K562 (cell line): ENCODE data around the gene EGFL7. TPM values are rescaled to one million over a fixed set of nuclear protein-coding genes. Genes with fewer than 3 reads are reported as not detected.

Experiments
- ATF1 ChIP-seq, 2 experiments: fragments of 450-650 bp in 1 of 2; IDR thresholded peaks; 2 replicates each; pipeline ENCODE4 v1.6.1; 2016; ENCODE audit warnings: missing compliant biosample characterization in 1 of 2, missing genetic modification characterization in 1 of 2
- KDM4B ChIP-seq, 2 experiments: fragments of 450-650 bp in 1 of 2; sonication (generic) in 1 of 2; IDR thresholded peaks; 2 replicates each; pipeline ENCODE4 v1.6.1; 2016 to 2017; ENCODE audit warnings: borderline replicate concordance in 2 of 2, antibody characterized with exemption in 1 of 2, low read depth in 1 of 2, mild to moderate bottlenecking in 1 of 2
- KLF10 ChIP-seq: fragments of 250-450 bp; sonication (Bioruptor Pico); IDR thresholded peaks from 2 replicates; pipeline ENCODE4 v1.6.1; 2021; ENCODE audit warnings: matching md5 sums
- NCOA1 ChIP-seq: fragments of 450-650 bp; IDR thresholded peaks from 2 replicates; pipeline ENCODE4 v1.6.1; 2016; ENCODE audit warnings: low read depth
- NFE2L1 ChIP-seq: fragments of 450-650 bp; IDR thresholded peaks from 2 replicates; pipeline ENCODE4 v1.6.1; 2016; ENCODE audit warnings: missing genetic modification characterization, low read depth, mild to moderate bottlenecking, missing compliant biosample characterization, moderate library complexity, borderline replicate concordance
- NFYB ChIP-seq: IDR thresholded peaks from 2 replicates; pipeline ENCODE4 v1.6.1; 2011; ENCODE audit warnings: mild to moderate bottlenecking, moderate library complexity; ENCODE audit not compliant: insufficient read length; ENCODE audit errors: extremely low read depth
- PCBP1 ChIP-seq: fragments of 200-400 bp; formaldehyde crosslinking; IDR thresholded peaks from 2 replicates; pipeline ENCODE4 v1.6.1; 2018; ENCODE audit warnings: mild to moderate bottlenecking, low read depth, low read length; ENCODE audit not compliant: poor library complexity, severe bottlenecking
- POLR2AphosphoS2 ChIP-seq: IDR thresholded peaks from 2 replicates; pipeline ENCODE4 v1.6.1; 2012; ENCODE audit warnings: low read length, improper control_type of control experiment
- PURB ChIP-seq: sonication (generic); formaldehyde crosslinking; IDR thresholded peaks from 2 replicates; pipeline ENCODE4 v1.9.0; 2021; ENCODE audit warnings: low read depth, mild to moderate bottlenecking, missing genetic modification reagents
- SMARCA4 ChIP-seq: fragments of 450-650 bp; IDR thresholded peaks from 2 replicates; pipeline ENCODE4 v1.6.1; 2016
- SMC3 ChIP-seq: conservative IDR thresholded peaks from 2 replicates; pipeline ENCODE4 v1.6.1; 2011; ENCODE audit warnings: low read depth, low read length, improper control_type of control experiment; ENCODE audit not compliant: insufficient read depth
- SRSF1 ChIP-seq: fragments of 200-400 bp; formaldehyde crosslinking; IDR thresholded peaks from 2 replicates; pipeline ENCODE4 v1.6.1; 2017; ENCODE audit warnings: mild to moderate bottlenecking, low read depth, low read length, moderate library complexity
- SRSF3 ChIP-seq: fragments of 200-400 bp; formaldehyde crosslinking; IDR thresholded peaks from 2 replicates; pipeline ENCODE4 v1.6.1; 2016; ENCODE audit warnings: mild to moderate bottlenecking, low read length, moderate library complexity; ENCODE audit not compliant: insufficient read depth
- U2AF1 ChIP-seq: fragments of 200-400 bp; formaldehyde crosslinking; optimal IDR thresholded peaks from 2 replicates; pipeline ENCODE3; 2017; ENCODE audit warnings: mild to moderate bottlenecking, low read depth, low read length, moderate library complexity
- ZKSCAN8 ChIP-seq: fragments of 200-800 bp; sonication (Bioruptor generic); IDR thresholded peaks from 2 replicates; pipeline ENCODE4 v1.6.1; 2016; ENCODE audit warnings: missing genetic modification characterization, missing compliant biosample characterization
- ZNF121 ChIP-seq: sonication (generic); formaldehyde crosslinking; conservative IDR thresholded peaks from 2 replicates; pipeline ENCODE4 v1.8.0; 2022; ENCODE audit warnings: missing genetic modification reagents
- ZNF707 ChIP-seq: fragments of 250-450 bp; sonication (Bioruptor Pico); conservative IDR thresholded peaks from 2 replicates; pipeline ENCODE4 v1.8.0; 2022; ENCODE audit warnings: inconsistent platforms, mild to moderate bottlenecking, moderate library complexity
- ZNF75A ChIP-seq: fragments of 450-650 bp; formaldehyde crosslinking; IDR thresholded peaks from 2 replicates; pipeline ENCODE4 v1.4.0; 2020; ENCODE audit warnings: mild to moderate bottlenecking
- polyA plus RNA-seq, 8 experiments: library from polyadenylated mRNA; depleted of rRNA in 4 of 8; stranded (reverse) in 5 of 8; unstranded in 3 of 8; fragments of >200 nt; fragmentation: Nextera tagmentation in 2 of 8; fragmentation: Illumina TruSeq in 1 of 8; extraction: Ambion mirVana in 2 of 8; extraction: Trizol in 1 of 8; gene quantifications; 2 replicates each; pipeline versions ENCODE4 v1.2.1 to v1.2.3, GENCODE V29; 2011 to 2014; ENCODE audit warnings: inconsistent platforms in 1 of 8, missing spikeins in 1 of 8
- total RNA-seq, 7 experiments: library from RNA; depleted of rRNA in 6 of 7; stranded (reverse); fragments of >200 nt in 6 of 7; fragmentation: Illumina TruSeq in 2 of 7; extraction: Trizol in 2 of 7; gene quantifications; 2 replicates each; pipeline versions ENCODE4 v1.2.1 to v1.2.3, GENCODE V29; 2011 to 2021; ENCODE audit warnings: low replicate concordance in 1 of 7
- TF ChIP-seq, protein P1 (sequence below), 2 experiments: fragments of 450-650 bp; IDR thresholded peaks; 2 replicates each; pipeline ENCODE4 v1.6.1; 2016; ENCODE audit warnings: mild to moderate bottlenecking in 2 of 2, borderline replicate concordance in 1 of 2, low read depth in 1 of 2, moderate library complexity in 1 of 2
- TF ChIP-seq, protein P2 (sequence below): fragments of 250-450 bp; sonication (Bioruptor Pico); IDR thresholded peaks from 2 replicates; pipeline ENCODE4 v1.8.0; 2021; ENCODE audit warnings: borderline replicate concordance, mild to moderate bottlenecking, moderate library complexity; ENCODE audit not compliant: poor library complexity, severe bottlenecking

Gene EGFL7
- total and polyA plus RNA-seq, 9 of the 15 experiments (the other 6 are each of a cell fraction or from before 2014, with no cell fraction given) = 1.5 to 286 (median 55.5) TPM

DNA sequence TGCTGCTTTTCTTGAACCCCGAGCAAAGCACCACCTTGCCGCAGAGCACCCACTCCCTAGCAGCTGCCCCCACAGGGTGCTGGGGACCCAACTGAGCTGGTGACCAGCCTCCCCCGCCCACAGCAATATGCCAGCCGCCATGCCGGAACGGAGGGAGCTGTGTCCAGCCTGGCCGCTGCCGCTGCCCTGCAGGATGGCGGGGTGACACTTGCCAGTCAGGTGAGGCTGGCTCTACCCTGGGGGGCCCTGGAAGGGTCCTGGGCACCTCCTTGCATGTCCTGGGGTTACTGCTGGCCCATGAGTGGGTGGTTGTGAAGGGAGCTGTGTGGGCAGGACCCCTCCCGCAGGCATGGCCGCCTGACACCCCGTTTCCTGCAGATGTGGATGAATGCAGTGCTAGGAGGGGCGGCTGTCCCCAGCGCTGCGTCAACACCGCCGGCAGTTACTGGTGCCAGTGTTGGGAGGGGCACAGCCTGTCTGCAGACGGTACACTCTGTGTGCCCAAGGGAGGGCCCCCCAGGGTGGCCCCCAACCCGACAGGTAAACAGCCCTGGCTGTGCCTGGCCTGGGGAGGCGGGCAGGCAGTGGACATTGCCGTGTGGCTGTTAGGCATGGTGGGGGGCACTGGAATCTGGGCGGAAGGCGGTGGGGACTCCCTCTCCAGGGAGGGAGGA, 7.2 kb downstream of the EGFL7 start (continued):
- TF ChIP-seq PCBP1 = peak; percentile 40
- TF ChIP-seq SMARCA4 = no peak
- TF ChIP-seq PURB (CRISPR knock-in tag) = no peak
- TF ChIP-seq NFE2L1 (tag) = no peak
- TF ChIP-seq NCOA1 = no peak
- TF ChIP-seq SRSF1 = peak; percentile 75; the same call in 1 of the 2 replicates
- TF ChIP-seq ZNF75A (CRISPR knock-in tag) = no peak
- no peak for TF ChIP-seq KLF10
- no peak for TF ChIP-seq KDM4B (IDR thresholded peaks at IDR 0.05; ENCODE audit: borderline replicate concordance in 2 of 2, low read depth in 1 of 2)
- TF ChIP-seq SMC3 = no peak
- TF ChIP-seq SRSF3 = no peak
- TF ChIP-seq ZKSCAN8 (CRISPR knock-in tag) = no peak
- no peak for TF ChIP-seq ZNF121 (CRISPR knock-in tag)
- TF ChIP-seq POLR2AphosphoS2 = 0 out of 2 replicates have a peak, but pooled peaks have one; percentile 50
- TF ChIP-seq, protein P1, sequence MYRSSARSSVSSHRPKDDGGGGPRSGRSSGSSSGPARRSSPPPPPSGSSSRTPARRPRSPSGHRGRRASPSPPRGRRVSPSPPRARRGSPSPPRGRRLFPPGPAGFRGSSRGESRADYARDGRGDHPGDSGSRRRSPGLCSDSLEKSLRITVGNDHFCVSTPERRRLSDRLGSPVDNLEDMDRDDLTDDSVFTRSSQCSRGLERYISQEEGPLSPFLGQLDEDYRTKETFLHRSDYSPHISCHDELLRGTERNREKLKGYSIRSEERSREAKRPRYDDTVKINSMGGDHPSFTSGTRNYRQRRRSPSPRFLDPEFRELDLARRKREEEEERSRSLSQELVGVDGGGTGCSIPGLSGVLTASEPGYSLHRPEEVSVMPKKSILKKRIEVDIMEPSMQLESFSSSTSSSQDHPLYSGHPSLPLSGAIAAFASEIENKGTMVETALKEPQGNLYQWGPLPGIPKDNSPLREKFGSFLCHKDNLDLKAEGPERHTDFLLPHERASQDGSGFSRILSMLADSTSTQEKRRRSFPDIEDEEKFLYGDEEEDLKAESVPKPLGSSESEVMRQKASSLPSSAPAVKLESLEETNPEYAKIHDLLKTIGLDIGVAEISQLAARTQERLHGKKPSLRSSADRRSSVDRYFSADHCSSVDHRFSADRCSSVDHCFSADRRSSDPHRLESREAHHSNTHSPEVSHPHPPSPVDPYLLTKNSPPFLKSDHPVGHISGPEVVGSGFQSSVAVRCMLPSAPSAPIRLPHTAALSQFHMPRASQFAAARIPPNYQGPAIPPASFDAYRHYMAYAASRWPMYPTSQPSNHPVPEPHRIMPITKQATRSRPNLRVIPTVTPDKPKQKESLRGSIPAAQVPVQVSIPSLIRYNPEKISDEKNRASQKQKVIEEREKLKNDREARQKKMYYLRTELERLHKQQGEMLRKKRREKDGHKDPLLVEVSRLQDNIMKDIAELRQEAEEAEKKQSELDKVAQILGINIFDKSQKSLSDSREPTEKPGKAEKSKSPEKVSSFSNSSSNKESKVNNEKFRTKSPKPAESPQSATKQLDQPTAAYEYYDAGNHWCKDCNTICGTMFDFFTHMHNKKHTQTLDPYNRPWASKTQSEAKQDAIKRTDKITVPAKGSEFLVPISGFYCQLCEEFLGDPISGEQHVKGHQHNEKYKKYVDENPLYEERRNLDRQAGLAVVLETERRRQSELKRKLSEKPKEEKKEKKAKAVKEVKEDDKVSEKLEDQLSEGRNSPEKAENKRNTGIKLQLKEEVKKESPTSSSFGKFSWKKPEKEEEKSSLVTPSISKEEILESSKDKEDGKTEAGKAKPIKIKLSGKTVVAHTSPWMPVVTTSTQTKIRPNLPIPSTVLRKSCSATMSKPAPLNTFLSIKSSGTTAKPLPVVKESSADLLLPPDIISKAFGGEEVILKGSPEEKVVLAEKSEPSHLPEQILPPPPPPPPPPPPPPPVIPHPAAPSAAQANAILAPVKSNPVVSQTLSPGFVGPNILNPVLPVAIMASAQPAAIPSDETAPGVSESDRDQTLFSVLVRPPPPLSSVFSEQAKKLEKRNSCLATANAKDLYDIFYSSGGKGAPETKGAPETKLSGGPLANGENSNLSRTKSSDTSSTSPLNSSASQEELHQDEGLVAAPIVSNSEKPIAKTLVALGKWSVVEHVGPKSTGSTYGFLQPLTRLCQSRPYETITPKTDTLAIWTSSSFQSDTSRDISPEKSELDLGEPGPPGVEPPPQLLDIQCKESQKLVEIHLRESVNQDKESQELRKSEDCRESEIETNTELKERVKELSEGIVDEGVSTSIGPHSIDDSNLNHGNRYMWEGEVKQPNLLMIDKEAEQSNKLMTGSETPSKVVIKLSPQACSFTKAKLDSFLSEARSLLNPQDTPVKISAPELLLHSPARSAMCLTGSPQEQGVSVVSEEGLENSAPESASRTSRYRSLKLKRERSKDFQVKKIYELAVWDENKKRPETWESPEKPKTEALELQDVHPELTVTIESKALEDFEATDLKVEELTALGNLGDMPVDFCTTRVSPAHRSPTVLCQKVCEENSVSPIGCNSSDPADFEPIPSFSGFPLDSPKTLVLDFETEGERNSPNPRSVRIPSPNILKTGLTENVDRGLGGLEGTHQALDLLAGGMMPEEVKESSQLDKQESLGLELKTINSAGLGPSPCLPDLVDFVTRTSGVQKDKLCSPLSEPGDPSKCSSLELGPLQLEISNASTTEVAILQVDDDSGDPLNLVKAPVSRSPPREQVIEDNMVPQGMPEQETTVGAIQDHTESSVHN (IDR thresholded peaks at IDR 0.05; ENCODE audit: borderline replicate concordance in 1 of 2, low read depth in 1 of 2) = no peak
- no peak for TF ChIP-seq U2AF1
- TF ChIP-seq NFYB = no peak
- TF ChIP-seq, protein P2, sequence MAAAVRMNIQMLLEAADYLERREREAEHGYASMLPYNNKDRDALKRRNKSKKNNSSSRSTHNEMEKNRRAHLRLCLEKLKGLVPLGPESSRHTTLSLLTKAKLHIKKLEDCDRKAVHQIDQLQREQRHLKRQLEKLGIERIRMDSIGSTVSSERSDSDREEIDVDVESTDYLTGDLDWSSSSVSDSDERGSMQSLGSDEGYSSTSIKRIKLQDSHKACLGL (CRISPR knock-in tag) = no peak
- TF ChIP-seq ATF1 (CRISPR knock-in tag; IDR thresholded peaks at IDR 0.05) = no peak
- TF ChIP-seq ATF1 (tag; IDR thresholded peaks at IDR 0.05) = no peak
- no peak for TF ChIP-seq ZNF707 (CRISPR knock-in tag)
